Measurements from ENCODE around the gene PKD2.
A peak's percentile ranks its signal among the peaks of the same experiment; 100 is the strongest.

PKD2 gene

DNA sequence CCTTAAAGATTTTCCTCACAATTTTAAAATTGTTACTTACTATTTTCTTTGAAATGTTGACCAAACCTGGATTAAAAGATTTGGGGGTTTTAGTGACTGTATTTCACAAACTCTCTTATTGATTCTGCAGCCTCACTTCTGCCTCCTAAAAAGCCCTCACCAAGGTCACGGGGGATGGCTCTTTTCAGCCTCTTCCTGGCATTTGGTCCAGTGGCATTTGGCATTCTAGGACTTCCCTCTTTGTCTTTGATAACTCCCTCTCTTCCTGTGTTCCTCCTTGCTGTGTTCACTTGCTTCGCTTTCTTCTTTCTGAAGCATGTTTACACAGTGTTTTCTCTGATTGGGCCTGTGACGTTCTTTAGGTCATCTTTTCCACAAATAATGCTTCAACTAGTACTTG is 21.5 kb downstream of the PKD2 start:
- DNase-seq, result no peak

DNA sequence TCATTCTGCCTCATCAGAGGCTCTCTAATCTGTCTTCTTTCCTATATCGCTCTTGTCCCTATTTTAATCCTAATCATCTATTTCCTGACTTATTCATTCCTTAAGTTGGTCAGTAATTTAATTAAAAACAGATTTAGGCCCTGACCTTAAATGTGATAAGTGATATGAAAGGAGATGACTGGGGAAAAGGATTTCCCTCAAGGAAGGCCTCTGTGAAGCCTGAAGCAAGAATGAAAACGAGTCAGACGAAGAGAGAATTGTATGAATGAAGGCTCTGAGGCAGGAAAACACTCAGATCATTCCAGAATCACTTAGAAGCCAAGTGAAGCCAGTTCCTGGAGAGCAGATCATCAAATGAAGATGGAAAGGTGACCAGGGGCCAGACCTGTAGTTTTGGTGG is 22.1 kb downstream of the PKD2 start:
- no peak for DNase-seq

DNA sequence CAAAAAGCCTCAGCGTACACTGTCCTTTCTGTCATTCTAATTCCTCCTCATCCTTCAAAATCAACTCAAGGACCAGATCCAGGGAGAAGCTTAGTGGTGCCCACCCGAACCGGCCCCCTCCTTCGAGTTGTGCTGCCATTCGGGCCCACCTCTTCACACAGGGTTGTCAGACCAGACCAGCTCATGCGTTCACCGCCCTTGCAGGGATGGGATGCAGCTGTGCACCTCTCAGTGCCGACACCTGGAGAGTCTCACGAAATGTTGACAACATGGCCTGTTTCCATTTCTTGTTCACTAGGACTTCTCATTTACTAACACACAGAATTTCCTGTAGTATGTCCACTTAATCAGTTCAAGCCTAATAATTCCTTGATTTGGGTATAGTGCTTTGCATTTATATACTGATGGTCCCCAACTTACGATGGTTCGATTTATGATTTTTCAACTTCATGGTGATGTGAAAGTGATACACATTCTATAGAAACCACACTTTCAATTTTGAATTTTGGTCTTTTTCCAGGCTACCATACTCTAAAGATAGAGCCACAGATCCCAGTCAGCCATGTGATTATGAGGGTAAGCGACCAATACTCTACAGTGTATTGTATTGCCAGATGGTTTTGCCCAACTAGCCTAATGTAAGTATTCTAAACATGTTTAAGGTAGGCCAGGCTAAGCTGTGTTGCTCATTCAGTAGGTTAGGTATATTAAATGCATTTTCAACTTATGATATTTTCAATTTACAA is 23.3 kb downstream of the PKD2 start:
- no peak for DNase-seq

DNA sequence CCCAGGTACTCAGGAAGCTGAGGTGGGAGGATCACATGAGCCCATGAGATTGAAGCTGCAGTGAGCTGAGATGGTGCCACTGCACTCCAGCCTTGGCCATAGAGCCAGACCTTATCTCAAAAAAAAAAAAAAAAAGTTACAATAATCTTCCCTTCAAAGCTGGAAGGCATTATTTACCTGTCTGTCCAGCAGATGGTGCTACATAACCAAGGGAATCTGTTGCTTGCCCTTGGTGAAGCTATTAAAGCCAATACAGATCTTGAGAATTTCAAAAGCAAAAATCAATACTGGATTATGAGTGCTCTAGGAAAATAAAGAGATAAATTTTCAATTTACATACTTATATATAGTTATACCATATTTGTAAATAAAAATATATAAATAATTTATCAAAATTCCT is 25.9 kb downstream of the PKD2 start:
- DNase-seq, result peak; percentile 33

DNA sequence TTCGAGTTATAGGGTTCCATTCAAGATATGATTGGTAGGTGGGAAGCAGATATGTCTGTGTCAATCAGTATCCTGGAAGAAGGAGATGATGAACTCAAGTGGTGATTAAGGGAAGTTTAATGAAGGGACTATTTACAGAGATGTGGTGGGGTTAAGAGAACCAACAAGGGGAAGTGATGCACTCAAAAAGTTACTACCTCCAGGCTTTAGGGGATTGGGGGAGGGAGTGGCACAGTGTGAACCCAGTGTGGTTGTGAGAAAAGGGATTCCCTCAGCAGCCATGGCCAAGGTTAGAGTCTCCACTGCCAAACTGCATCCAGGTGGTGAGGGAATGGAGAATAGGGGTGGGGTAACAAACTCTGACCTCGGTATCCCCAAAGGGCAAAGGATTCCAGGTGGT is 27.9 kb downstream of the PKD2 start:
- no peak for DNase-seq

DNA sequence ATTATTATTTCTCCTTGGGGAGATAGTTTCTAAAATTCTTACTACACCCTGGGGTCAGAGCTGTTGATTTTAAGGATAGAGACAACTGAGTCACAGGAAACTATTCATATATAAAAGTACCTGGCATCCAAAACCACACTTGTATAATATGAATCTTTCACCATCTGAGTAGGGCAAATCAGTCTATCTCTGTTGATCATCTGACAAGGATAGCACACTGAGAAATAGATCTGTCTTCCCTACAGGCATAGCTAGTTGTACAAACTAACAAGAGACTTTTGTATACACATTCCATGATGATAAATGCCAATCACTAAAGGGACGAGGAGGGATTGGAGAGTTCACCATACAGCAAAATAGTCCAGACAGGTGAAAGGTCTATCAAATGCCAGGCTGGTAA is 30.0 kb downstream of the PKD2 start:
- DNase-seq, result no peak

DNA sequence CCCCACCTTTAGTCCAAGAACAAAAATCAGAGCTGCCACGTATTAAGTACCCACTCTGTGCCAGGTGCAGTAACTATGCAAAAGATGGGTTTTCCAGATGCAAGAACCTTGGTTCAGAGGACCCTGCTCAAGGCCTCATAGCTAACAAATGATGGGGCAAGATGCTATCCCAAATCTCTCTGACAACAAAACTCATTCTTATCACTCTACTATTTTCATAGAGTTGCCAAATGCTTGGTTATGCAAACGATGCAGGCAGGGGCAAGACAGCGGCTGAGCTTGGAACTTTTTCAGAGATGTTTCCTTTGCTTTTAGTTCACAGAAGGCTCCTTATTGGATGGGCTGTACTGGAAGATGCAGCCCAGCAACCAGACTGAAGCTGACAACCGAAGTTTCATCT is 30.5 kb downstream of the PKD2 start:
- no peak for DNase-seq

DNA sequence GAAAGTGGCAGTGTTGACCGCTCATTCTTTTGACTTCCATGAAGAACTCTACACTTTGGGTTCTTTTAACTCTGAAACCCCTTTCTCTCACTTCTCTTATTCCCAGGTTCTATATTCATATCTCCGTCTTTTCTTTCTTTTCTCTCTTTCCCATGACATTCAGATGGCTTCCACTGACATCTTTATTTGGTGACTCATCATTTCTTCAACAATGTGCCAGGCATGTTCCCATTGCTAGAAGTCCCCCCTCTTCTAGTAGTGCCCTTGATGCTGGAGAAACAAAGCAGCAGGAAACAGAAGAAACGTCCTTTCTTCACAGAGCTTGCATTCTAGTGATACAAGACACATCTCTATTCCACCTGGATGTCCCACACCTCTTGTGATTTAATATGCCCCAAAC is 33.3 kb downstream of the PKD2 start:
- no peak for DNase-seq

DNA sequence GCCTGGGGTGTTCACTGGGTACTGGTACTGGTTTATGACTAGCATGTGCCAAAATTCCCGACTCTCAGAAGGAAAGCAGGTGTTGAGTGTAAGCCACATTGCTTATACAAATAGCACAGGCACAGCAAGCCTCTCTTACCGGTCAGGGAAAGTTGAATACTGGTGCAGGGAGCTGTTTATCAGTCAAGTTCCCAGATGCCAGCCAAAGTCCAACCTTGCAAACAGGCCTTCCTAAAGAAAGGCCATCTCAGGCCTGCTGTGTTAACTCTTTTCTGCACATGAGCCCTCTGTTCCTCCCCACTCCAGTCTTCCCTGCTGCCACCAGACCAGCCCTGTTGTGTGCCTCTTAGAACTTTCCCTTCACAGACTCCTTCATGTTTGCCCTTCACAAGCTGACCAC is 34.2 kb downstream of the PKD2 start:
- no peak for DNase-seq

DNA sequence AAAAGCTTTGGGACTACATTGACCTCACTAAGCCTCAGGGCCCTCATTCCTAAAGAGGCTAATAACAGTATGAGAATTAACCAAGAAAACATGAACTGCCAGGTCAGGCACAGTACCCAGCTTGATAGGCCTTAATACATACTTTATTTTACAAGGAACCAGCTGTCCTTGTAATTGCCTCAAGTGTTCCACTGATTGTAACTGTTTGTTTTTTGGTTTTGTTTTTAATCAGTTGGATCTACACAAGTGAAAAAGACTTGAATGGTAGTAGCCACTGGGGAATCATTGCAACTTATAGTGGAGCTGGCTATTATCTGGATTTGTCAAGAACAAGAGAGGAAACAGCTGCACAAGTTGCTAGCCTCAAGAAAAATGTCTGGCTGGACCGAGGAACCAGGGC is 35.6 kb downstream of the PKD2 start:
- no peak for DNase-seq

DNA sequence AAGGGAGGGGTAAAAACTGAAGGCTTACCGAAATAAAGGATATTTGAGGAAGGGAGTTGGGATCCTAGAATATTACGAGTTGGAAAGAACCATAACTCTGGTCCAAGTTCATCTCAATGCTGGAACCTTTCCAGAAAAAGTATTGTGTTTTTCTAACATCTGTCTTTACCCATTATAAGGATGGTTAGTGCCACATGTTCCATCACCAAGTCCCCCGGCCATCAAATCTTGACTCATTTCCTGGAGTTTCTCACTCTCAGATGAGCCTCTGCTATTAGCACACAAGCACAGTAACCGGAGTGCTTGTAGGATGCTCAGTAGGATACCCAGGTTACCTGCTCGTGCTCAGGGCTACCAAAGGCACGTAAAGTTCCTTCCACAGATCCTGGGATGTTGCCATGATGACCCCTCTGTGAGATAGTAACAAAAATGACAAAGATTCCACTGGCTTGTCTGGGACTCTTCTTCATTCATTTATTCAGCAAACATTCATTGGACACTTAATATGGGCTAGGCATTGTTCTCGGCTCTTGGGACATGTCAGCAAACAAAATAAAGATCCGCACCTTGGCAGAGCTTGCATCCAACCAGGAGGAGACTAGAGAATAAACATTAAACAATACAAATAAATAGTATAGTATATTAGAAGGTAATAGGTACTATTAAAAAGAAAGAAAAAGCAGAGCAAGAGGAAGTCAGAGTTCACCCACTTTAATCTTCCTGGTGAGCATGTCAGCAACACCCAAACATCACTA is 36.3 kb downstream of the PKD2 start:
- DNase-seq, result no peak

DNA sequence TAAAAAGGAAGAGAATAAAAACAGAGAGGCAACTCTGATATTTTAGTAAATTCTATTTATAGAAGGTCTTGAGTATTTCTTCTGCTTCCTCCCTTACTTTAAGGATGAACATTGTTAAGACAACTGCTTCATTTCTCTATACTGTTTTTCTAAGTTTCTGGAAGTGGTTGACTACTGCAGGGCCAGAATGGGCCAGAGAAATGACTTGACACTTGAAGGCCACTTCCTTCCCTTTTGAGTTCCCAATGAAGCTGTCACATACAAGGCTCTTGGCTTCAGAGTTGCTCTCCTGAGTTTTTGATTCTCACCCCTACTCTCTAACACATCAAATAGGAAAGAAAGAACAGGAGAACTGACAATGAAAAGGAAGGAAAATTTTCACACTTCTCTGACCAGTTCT is 37.6 kb downstream of the PKD2 start:
- no peak for DNase-seq

DNA sequence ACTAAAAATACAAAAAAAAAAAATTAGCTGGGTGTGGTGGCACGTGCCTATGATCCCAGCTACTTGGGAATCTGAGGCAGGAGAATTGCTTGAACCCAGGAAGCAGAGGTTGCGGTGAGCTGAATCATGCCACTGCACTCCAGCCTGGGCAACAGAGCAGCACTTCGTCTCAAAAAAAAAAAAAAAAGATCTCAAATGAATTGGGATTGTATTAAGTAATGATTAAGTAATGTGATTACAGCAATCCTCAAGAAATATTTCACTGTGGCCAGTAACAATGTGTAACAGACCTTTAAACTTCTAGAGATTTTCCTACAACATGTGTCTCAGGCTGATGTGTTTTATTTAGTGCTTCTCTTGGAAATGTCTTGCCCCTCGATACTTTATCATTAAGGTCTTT is 46.8 kb downstream of the PKD2 start:
- no peak for DNase-seq

DNA sequence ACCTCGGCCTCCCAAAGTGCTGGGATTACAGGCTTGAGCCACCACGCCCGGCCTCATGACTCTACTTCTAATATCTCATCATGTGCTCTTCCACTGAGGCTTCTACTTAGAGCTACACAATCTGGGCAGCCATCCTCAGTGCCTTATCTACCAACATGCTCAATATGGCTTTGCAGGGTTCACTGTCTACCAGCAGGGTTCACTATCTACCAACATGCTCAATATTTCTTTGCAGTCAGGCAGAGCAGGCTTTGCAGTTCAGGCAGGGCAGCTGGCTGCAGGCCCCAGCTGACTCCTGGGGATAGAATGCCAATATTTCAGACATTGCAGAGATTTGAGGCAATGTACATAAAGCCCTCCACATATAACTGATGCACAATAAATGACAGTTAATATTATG is 47.5 kb downstream of the PKD2 start:
- DNase-seq, result no peak

DNA sequence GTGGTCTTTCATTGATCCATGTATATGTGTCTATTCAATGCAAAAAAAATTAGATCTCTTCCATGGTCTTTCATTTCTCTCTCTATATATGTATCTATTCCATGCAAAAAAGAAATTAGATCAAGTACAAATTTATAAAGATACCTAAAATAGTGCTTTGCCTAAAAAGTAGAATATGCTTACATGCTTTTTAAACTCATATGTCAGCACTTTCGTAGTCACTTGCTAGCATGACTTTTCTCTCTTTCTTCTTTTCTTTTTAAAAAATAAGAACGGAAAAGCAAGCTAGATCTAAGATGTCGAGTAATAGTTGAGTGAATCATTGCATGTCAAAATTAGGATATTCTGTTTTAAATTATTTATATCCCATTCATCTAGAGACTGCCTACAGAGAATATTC is 50.9 kb downstream of the PKD2 start:
- DNase-seq, result no peak

DNA sequence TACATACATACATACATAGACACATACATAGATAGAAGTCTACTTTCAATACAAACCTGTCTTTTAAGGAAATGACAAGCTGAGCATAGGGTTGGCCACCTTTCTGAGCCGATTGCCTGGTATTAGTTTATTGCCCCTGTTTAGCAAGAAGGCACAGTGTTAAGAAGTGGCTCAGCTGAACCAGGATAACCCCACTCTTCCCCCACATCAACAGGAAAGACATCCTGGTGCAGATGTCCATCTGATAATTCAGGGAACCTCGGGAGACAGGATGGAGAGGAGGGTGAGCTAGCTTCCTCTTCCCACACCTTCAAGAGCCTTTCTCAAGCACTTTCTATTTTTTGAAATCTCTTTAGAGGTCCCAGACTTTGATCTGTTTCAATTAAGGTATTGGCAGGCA is 52.3 kb downstream of the PKD2 start:
- no peak for DNase-seq

DNA sequence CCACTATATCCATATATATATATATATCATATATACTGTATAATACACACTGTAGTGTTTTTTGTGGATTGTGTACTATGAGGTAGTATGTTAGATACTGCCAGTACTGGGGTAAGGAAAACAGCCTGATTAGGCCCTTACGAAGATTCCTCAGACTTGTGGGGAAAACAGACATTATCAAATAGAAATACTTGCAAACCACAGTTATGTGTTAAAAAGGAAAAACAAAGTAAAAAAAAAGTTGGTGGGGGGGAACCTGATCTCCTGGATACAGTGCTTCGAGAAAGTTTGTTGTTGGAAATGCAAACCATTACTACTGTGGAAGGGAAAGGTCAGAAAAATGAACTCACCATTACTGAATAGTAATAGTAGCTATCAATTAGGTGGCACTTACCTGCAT is 53.0 kb downstream of the PKD2 start:
- DNase-seq, result no peak

DNA sequence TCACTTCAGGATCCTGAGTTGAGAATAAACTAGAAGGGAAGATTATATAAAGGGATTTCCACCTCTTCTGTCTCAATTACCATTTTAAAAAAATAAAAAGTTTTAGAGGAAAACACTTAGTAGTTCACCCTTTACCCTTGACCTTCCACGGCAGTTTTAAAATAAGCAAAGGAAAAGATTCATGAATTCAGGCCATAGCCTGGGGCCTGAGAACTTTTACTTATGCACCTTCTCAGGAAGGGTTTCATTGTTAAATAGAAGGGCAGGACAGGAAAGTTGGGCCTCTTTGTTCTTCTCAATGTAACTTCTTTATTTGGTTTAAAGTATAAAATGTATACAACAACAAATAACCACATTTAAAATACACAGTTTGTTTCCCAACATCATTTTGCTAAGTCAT is 54.9 kb downstream of the PKD2 start:
- no peak for DNase-seq

DNA sequence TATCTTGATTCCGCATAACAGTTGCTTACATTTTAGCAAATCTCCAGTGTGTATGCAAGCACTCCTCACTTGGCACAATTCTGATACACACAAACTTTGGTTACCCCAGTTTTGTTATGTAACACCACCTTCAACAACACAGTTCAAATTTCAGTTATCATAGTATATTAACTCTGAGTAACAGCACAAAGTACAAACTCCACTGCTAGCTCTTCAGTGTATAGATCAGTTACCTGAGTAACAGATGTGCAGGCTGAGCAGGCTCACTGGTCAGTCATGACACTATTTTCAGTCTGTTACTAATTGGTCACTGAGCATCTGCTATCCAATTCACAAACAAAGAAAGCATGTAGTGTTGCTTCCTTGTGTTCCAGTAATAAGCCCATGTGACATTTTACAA is 55.4 kb downstream of the PKD2 start:
- DNase-seq, result no peak

DNA sequence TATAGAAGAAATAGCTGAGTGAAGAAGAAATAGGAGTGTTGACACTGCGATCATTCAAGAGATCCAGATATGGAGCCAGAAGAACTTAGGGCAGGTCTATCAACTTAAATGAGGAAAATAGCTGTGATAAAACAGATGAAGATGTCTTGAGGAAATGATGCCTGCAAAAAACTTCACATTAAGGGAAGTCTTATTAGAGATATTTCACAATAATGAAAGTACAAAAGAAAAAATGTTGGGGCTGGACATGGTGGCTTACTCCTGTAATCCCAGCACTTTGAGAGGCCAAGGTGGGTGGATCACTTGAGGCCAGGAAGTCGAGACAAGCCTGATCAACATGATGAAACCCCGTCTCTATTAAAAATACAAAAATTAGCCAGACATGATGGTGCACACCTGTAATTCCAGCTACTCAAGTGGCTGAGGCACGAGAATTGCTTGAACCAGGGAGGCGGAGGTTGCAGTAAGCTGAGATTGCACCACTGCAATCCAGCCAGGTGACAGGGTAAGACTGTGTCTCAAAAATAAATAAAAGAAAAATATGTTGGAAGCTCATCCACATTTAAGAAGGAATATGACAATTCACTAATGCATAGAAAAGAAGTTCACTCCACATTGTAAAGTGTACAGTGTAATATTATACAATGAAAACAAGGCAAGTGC is 56.3 kb downstream of the PKD2 start:
- DNase-seq, result no peak

DNA sequence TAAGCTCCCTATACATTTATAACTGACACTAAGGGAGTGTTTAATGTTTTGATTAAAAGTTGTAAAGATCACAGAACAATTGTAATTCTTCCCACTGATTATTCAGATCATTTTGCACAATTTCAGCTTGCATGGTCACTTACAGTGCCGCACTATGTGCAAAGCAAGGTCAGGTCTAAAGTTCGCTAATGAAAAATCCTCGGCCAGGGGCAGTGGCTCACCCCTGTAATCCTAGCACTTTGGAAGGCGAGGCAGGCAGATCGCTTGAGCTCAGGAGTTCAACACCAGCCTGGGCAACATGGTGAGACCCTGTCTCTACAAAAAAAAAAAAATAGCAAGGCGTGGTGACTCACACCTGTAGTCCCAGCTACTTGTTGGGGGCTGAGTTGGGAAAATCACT is 57.0 kb downstream of the PKD2 start:
- DNase-seq, result no peak

DNA sequence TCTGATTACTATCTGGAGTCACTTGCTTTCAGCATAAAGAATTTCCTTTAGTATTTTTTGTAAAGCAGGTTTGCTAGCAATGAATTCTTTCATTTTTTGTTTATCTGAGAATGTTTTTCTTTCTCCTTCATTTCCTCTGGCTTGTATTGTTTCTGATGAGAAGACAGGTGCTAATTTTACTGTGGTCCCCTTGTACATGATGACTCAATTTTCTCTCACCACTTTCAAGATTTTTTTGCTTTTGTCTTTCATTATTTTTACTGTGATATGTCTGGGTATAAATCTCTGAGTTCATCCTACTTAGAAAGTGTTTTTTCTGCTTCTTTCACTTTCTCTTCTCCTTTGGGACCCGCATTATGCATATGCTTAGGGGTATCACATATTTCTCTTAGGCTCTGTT is 62.6 kb downstream of the PKD2 start:
- no peak for DNase-seq

DNA sequence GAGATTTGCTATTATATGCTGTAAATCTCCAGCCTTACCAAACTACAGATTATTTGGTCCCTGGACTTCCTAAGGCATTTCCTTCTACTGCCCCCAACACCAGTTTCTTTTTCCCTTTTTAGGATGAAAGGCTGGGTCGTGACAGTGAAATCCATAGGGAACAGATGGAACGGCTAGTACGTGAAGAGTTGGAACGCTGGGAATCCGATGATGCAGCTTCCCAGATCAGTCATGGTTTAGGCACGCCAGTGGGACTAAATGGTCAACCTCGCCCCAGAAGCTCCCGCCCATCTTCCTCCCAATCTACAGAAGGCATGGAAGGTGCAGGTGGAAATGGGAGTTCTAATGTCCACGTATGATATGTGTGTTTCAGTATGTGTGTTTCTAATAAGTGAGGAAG is 67.9 kb downstream of the PKD2 start:
- DNase-seq, result no peak

DNA sequence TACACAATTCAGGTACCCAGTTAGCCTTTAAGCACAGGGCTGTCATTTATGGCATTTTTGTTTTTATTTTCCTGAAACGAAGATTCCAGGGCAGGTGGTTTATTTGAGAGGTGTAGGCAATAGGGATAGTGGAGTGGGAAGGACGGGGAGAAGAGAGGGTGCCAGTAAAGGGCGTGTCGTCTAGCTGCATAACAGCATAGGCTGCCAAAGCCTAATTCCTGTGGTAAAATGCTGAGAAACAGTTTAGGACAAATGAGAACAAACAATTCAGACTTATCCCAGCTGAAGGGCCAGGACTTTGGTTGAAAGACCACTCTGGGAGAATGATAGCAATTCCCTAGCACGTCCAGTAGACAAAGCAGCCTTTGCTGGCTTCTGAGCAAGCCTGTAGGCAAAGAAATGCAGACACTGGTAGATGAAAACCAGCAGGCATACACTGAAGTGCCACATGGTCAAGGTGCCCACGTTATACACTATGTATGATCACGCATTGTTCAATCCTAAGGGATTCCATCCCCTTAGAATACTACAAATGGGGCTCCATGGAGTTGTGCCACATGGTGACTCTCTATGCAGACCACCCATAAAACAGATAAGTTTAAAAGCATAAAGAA is 70.6 kb downstream of the PKD2 start:
- no peak for DNase-seq

Data from NCI-H345 (cell line).